Fibroblast of mammary gland (primary cell): ENCODE measurements around the gene RNF144A.

Experiments used
- DNase-seq: peaks from one replicate; pipeline ENCODE4 v3.0.0-alpha.2; 2010; ENCODE audit warnings: low read depth
- H3K4me3 ChIP-seq: 2 replicates; pipeline ENCODE4 v1.5.1; 2011; ENCODE audit warnings: low read depth, mild to moderate bottlenecking, low read length, moderate library complexity; ENCODE audit not compliant: control insufficient read depth
- CTCF ChIP-seq: conservative IDR thresholded peaks from 2 replicates; pipeline ENCODE4 v1.5.1; 2011; ENCODE audit warnings: low read depth, low read length, inconsistent platforms; ENCODE audit not compliant: control insufficient read depth, insufficient read depth

Gene RNF144A

GRCh38 chr2:6906165-6906741 lies 11.0 kb upstream of the RNF144A start:
- TF ChIP-seq CTCF = no peak
- no peak for DNase-seq

DNA sequence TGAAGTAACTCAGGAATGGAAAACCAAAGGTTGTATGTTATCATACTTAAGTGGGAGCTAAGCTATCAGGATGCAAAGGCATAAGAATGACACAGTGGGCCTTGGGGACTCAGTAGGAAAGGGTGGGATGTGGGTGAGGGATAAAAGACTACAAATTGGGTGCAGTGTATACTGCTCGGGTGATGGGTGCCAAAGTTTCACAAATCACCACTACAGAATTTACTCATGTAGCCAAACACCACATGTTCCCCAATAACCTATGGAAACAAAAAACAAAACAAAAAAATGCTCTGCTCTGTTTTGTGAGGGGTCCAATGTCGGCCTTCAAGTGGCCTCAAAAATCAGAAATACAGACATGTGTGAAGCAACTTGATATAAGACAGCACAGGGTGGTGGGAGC lies 8.9 kb upstream of the RNF144A start:
- no peak for TF ChIP-seq CTCF

More at GRCh38 chr2:6906165-6906741, 11.0 kb upstream of the RNF144A start:
- no peak overlapping the region for H3K4me3 ChIP-seq

GRCh38 chr2:6909431-6910385 lies 7.5 kb upstream of the RNF144A start:
- no peak for DNase-seq
- no peak overlapping the region for H3K4me3 ChIP-seq
- no peak for TF ChIP-seq CTCF

More for the DNA sequence above, 8.9 kb upstream of the RNF144A start:
- no peak overlapping the region for H3K4me3 ChIP-seq
- DNase-seq = no peak

- H3K4me3 ChIP-seq = no peak overlapping the region
- TF ChIP-seq CTCF = no peak
Measured at GRCh38 chr2:6911721-6912120, 5.5 kb upstream of the RNF144A start.

DNA sequence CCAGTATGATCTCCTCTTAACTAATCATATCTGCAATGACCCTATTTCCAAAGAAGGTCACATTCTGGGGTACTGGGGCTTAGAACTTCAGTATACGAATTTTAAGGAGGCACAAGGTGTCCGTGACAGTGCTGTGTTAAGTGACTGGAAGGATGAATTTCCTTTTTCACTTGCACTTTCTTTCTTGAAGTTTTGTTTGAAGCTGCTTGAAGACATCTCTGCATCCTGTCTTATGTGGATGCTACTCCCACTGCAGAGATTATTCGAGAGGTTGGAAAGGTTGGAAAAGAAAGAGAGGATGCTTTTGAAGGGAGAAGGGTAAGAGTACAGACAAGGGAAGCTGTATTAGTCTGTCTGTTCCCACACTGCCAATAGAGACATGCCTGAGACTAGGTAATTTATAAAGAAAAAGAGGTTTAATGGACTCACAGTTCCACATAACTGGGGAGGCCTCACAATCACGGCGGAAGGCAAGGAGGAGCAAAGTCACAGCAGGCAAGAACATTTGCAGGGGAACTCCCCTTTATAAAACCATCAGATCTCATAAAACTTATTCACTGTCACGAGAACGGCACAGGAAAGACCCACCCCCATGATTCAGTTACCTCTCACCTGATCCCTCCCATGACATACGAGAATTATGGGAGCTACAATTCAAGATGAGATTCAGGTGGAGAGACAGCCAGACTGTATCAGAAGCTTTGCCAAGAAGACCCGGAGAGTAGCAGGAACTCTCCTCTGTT lies 3.6 kb upstream of the RNF144A start:
- TF ChIP-seq CTCF = no peak
- DNase-seq = no peak
- H3K4me3 ChIP-seq = no peak overlapping the region

More at GRCh38 chr2:6911721-6912120, 5.5 kb upstream of the RNF144A start:
- DNase-seq = no peak

DNA sequence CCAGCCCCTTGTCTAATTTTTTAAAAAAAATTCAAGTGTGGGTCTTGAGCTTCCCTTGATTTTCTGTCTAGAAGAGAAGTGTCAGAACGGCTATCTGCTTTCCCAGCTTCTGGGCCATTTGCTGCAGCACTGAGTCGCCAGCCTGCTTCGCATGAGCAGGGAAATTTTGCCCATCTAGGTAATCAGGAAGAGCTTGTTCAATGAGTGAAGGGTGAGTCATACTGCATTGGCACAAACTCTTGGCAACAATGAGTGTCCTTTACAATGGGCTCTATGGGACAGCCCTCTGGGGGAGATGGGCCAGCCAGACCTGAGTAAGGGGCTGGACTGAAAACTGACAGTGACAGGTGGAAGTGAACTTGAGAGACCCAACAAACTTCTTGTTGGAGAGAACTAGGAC lies 2.4 kb upstream of the RNF144A start:
- no peak for TF ChIP-seq CTCF
- H3K4me3 ChIP-seq = no peak overlapping the region
- DNase-seq = peak; percentile 69
